Measurements from ENCODE around the gene NUP93. TPM values are rescaled to one million over a fixed set of nuclear protein-coding genes. Genes with fewer than 3 reads are reported as not detected.

Gene NUP93
- total RNA-seq, 2 donors from 2014 or later: 25.7 to 38.7 TPM

DNA sequence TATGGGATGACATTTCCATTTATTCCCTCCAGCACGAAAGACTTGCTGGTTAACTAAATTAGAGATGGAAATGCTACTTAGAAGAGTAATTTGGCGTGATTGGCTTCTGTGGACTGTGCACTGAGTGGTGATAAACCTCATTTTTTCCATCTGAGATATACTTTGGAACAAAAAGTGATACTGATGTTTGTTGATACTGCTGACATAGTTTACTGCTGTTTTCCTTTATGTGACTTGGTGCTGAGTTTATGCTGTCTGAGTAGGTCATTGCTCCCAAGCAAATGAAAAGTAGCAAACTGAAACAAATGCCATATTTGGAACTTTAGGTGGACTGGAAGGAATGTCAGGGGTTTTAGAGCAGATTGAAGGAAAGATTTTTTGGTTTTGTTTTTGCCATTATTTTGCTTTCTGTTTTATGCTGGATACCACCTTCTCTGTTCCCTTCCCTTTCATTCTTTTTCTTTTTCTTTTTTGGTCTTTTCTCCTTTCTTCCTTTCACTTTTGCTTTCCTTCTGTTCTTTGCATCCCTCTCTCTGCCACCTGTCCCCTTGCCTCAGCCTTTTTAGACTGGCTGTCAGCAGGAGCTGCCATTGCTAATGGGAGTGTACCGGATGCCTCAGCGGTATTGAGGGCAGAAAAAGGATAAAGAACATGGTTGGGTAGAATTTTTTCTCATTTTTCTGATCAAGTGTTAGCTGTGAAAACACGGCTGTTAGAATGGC lies 41.8 kb downstream of the NUP93 start:
- ATAC-seq (ENCODE audit: insufficient number of reproducible peaks, low FRiP score, low read depth) (no peak), DNase-seq (ENCODE audit: low spot score) (no peak)
- no peaks in the 10 kb centered on the region for H3K9me3 ChIP-seq
- no peaks in the 10 kb centered on the region for H3K27me3 ChIP-seq (replicated peaks; ENCODE audit: insufficient read depth)
- TF ChIP-seq, protein P1, sequence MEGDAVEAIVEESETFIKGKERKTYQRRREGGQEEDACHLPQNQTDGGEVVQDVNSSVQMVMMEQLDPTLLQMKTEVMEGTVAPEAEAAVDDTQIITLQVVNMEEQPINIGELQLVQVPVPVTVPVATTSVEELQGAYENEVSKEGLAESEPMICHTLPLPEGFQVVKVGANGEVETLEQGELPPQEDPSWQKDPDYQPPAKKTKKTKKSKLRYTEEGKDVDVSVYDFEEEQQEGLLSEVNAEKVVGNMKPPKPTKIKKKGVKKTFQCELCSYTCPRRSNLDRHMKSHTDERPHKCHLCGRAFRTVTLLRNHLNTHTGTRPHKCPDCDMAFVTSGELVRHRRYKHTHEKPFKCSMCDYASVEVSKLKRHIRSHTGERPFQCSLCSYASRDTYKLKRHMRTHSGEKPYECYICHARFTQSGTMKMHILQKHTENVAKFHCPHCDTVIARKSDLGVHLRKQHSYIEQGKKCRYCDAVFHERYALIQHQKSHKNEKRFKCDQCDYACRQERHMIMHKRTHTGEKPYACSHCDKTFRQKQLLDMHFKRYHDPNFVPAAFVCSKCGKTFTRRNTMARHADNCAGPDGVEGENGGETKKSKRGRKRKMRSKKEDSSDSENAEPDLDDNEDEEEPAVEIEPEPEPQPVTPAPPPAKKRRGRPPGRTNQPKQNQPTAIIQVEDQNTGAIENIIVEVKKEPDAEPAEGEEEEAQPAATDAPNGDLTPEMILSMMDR (IDR thresholded peaks at IDR 0.05): no peak
- peaks cover 14 to 20% of the 10 kb centered on the region in 2 donors for H3K4me1 ChIP-seq (ENCODE audit: control insufficient read depth in 1 of 2, low read depth in 2 of 2)
- peak overlapping the region; percentile 49 for H3K4me3 ChIP-seq
- H3K27ac ChIP-seq: peak overlapping the region; percentile 3 to 15
- H3K36me3 ChIP-seq: no peaks in the 10 kb centered on the region

DNA sequence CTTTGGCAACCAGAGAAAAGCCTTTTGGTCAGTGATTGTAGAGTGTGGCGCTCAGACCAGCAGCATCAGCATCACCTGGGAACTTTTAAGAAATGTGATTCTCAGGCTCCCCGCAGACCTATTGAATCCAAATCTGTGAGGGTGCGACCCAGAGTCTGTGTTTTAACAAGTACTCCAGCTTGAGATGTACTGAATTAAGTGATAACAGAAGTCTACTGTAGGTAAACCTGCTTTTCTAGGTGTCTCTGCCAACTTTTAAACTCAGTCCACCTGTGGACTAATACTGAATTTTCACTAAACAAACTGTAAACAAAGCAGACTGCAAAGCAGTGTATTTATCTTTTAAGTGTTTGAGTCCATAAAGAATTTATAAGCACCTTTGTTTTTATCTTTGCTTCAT lies 43.6 kb downstream of the NUP93 start:
- peaks cover 14 to 27% of the 10 kb centered on the region in 2 donors for H3K4me1 ChIP-seq (ENCODE audit: control insufficient read depth in 1 of 2, low read depth in 2 of 2)
- H3K9me3 ChIP-seq: no peaks in the 10 kb centered on the region
- H3K27me3 ChIP-seq (replicated peaks; ENCODE audit: insufficient read depth): no peaks in the 10 kb centered on the region
- H3K36me3 ChIP-seq: no peaks in the 10 kb centered on the region
- no peak overlapping the region for H3K27ac ChIP-seq
- no peak overlapping the region for H3K4me3 ChIP-seq
- TF ChIP-seq, protein P1 (IDR thresholded peaks at IDR 0.05): no peak
- DNase-seq (ENCODE audit: low spot score): no peak
- no peak for ATAC-seq (ENCODE audit: insufficient number of reproducible peaks, low FRiP score, low read depth)

DNA sequence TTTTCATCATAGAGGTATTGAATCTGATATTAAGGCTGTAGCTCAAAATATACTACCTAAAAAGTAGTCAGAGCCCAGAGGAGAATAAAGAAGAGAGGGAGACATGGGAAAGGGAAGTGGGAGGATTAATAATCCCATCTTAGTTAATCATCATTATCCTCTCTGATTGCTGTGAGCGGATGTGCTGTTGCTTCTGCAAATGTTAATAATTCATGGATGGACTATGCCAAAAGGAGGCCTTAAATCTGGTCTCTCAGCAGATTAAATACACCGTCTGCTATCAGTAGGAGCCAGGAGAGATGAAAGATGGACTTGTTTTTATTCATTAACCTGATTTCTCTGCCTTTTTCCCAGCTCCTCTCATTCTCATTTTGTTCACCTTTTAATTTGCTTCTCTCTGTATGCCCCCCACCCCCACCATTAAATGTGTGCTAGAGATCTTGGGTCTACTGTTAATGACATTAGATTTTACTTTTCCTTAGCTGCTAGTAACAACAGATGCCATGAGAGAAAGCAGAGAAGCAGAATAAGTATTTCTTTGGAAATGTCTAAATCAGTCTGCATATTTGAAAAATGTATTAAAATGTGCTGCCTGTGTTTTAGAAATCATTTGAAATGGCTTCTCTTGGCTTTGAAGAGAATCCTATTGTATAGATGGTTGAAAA lies 44.2 kb downstream of the NUP93 start:
- Histone ChIP-seq H3K9me3 (no peaks in the 10 kb centered on the region), H3K27me3 (replicated peaks; ENCODE audit: insufficient read depth) (no peaks in the 10 kb centered on the region), H3K4me3 (no peak overlapping the region), H3K4me1 (ENCODE audit: control insufficient read depth in 1 of 2, low read depth in 2 of 2) (peaks cover 14 to 27% of the 10 kb centered on the region in 2 donors), H3K36me3 (no peaks in the 10 kb centered on the region), H3K27ac (no peak overlapping the region)
- DNase-seq (ENCODE audit: low spot score) (no peak), ATAC-seq (ENCODE audit: insufficient number of reproducible peaks, low FRiP score, low read depth) (no peak)
- TF ChIP-seq, protein P1 (IDR thresholded peaks at IDR 0.05): no peak

DNA sequence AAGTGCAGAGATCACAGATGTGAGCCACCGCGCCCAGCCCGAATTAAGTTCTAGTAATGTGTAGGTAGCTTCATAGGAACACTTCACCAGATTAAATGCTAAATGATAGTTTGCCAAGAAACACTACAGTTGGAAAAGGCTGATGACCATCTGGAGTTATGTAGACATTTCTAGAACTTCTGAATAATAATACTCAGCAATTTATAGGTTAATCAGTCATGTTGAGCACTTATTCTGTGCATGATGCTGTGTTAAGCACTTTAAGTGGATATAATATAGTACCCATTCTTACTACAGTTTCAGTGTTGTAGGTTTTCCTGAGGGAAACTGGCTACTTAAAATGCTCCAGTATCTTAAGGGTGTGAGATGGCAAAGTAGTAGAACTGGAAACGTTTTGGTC lies 45.2 kb downstream of the NUP93 start:
- ATAC-seq (ENCODE audit: insufficient number of reproducible peaks, low FRiP score, low read depth): no peak

DNA sequence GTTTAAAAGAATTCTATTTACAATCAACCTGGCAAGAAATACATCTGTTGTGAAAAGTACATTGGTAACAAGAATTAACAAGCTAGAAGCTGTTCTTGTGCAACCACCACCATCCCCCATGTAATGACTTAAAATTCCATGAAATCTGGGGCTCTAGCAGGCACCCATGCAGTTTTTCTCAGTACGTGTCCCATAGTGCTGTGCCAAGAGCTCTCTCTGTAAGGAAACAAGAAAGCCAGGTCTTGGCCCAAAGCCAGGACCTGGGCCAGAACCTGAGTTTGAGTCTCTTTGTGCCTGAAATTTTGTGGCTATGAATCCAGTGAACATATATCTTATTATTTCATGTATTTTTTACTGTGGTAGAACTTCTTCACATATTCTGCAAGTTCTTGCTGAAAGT lies 46.6 kb downstream of the NUP93 start:
- Histone ChIP-seq H3K9me3 (no peaks in the 10 kb centered on the region), H3K36me3 (no peaks in the 10 kb centered on the region), H3K4me3 (no peak overlapping the region), H3K27ac (no peak overlapping the region), H3K4me1 (ENCODE audit: control insufficient read depth in 1 of 2, low read depth in 2 of 2) (peaks cover 14 to 22% of the 10 kb centered on the region in 2 donors), H3K27me3 (replicated peaks; ENCODE audit: insufficient read depth) (no peaks in the 10 kb centered on the region)
- TF ChIP-seq, protein P1 (IDR thresholded peaks at IDR 0.05): no peak
- ATAC-seq (ENCODE audit: insufficient number of reproducible peaks, low FRiP score, low read depth): no peak
- no peak for DNase-seq (ENCODE audit: low spot score)

More for the DNA sequence above, 45.2 kb downstream of the NUP93 start:
- H3K27ac ChIP-seq: no peak overlapping the region
- no peaks in the 10 kb centered on the region for H3K27me3 ChIP-seq (replicated peaks; ENCODE audit: insufficient read depth)
- no peak for DNase-seq (ENCODE audit: low spot score)
- TF ChIP-seq, protein P1 (IDR thresholded peaks at IDR 0.05): no peak
- H3K4me3 ChIP-seq: no peak overlapping the region
- H3K36me3 ChIP-seq: no peaks in the 10 kb centered on the region
- H3K4me1 ChIP-seq (ENCODE audit: control insufficient read depth in 1 of 2, low read depth in 2 of 2): peaks cover 14 to 27% of the 10 kb centered on the region in 2 donors
- no peaks in the 10 kb centered on the region for H3K9me3 ChIP-seq
